Calu3 (cell line): Measurements from ENCODE around the gene FOXO1. TPM values are rescaled to one million over a fixed set of nuclear protein-coding genes. Genes with fewer than 3 reads are reported as not detected.

Experiments used
- BruUV-seq: library from RNA; stranded (reverse); fragments of 400-500 nt; replicated peaks from 2 replicates; lab custom pipeline; 2021; lab: Mats Ljungman, UMichigan
- CTCF ChIA-PET: fragments of 300-600 bp; sonication (Branson Sonifier 250); formaldehyde crosslinking; loops from one replicate; lab custom pipeline; 2022; ENCODE audit warnings: antibody characterized with exemption; lab: Charles Lee
- DNase-seq: peaks from one replicate; pipeline ENCODE4 v3.0.0; 2022
- H3K27ac Mint-ChIP-seq: one replicate; pipeline ENCODE4 v1.8.0; 2022; ENCODE audit warnings: mixed read lengths; ENCODE audit not compliant: unreplicated experiment
- H3K27me3 Mint-ChIP-seq: one replicate; pipeline ENCODE4 v1.8.0; 2022; ENCODE audit warnings: mixed read lengths; ENCODE audit not compliant: unreplicated experiment
- H3K36me3 Mint-ChIP-seq: one replicate; pipeline ENCODE4 v1.8.0; 2022; ENCODE audit warnings: mild to moderate bottlenecking, moderate library complexity, mixed read lengths; ENCODE audit not compliant: insufficient read depth, unreplicated experiment
- H3K4me1 Mint-ChIP-seq: one replicate; pipeline ENCODE4 v1.8.0; 2022; ENCODE audit warnings: mild to moderate bottlenecking, low read depth, mixed read lengths; ENCODE audit not compliant: unreplicated experiment
- H3K4me3 Mint-ChIP-seq: one replicate; pipeline ENCODE4 v1.8.0; 2022; ENCODE audit warnings: mild to moderate bottlenecking, low read depth, moderate library complexity, mixed read lengths; ENCODE audit not compliant: unreplicated experiment
- H3K9me3 Mint-ChIP-seq: one replicate; pipeline ENCODE4 v1.8.0; 2022; ENCODE audit warnings: low read depth, mixed read lengths; ENCODE audit not compliant: unreplicated experiment
- intact Hi-C: fragments of 100-400 bp; cut with micrococcal nuclease; formaldehyde crosslinking; loops from one replicate; pipeline ENCODE4 v1.10.0; 2022; ENCODE audit not compliant: unreplicated experiment
- total RNA-seq: library from RNA; stranded (reverse); gene quantifications from 2 replicates; pipeline ENCODE4 v1.2.3, GENCODE V29; 2022
- TF ChIP-seq, protein P1 (sequence below): fragments of 200-600 bp; IDR thresholded peaks from one replicate; pipeline ENCODE4 v1.8.0; 2022; ENCODE audit warnings: antibody characterized with exemption; ENCODE audit not compliant: unreplicated experiment

The FOXO1 gene
- total RNA-seq, 1 experiment from 2014 or later = 11.3 TPM

DNA sequence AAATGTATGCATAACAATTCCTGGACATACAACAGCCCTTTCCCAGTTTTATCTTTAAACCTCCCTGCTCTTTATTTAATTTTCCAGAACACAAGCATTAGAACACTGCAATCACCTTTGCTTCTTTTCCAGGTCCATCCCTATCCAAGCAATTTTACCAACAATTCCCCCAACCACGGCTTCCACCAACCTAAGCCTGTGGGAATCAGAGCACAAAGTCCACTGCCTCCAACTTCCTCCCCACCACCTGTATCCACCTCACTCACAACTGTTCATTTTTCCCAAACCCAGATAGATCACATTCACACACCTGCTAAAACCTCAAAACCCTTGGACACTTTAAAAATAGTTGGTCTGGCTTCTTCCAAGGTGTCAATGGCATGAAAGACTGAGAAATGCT is 39.5 kb downstream of the FOXO1 start:
- Mint-ChIP-seq H3K4me1 (peaks cover 31% of the 10 kb centered on the region), H3K36me3 (no peaks in the 10 kb centered on the region), H3K9me3 (no peaks in the 10 kb centered on the region), H3K27ac (no peak overlapping the region), H3K4me3 (no peak overlapping the region), H3K27me3 (no peaks in the 10 kb centered on the region)
- BruUV-seq = no TSS peak
- CTCF ChIA-PET = no interaction called here
- intact Hi-C loops = no loop called here
- no peak for DNase-seq
- TF ChIP-seq, protein P1, sequence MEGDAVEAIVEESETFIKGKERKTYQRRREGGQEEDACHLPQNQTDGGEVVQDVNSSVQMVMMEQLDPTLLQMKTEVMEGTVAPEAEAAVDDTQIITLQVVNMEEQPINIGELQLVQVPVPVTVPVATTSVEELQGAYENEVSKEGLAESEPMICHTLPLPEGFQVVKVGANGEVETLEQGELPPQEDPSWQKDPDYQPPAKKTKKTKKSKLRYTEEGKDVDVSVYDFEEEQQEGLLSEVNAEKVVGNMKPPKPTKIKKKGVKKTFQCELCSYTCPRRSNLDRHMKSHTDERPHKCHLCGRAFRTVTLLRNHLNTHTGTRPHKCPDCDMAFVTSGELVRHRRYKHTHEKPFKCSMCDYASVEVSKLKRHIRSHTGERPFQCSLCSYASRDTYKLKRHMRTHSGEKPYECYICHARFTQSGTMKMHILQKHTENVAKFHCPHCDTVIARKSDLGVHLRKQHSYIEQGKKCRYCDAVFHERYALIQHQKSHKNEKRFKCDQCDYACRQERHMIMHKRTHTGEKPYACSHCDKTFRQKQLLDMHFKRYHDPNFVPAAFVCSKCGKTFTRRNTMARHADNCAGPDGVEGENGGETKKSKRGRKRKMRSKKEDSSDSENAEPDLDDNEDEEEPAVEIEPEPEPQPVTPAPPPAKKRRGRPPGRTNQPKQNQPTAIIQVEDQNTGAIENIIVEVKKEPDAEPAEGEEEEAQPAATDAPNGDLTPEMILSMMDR = no peak

GRCh38 chr13:40626561-40626960 is 39.9 kb downstream of the FOXO1 start:
- intact Hi-C loops = no loop called here
- no peak for DNase-seq
- Mint-ChIP-seq H3K27ac (no peak overlapping the region), H3K4me1 (peaks cover 28% of the 10 kb centered on the region), H3K9me3 (no peaks in the 10 kb centered on the region), H3K27me3 (no peaks in the 10 kb centered on the region), H3K36me3 (no peaks in the 10 kb centered on the region), H3K4me3 (no peak overlapping the region)
- TF ChIP-seq, protein P1 = no peak
- no TSS peak for BruUV-seq
- CTCF ChIA-PET = no interaction called here

- no peaks in the 10 kb centered on the region for H3K9me3 Mint-ChIP-seq
- CTCF ChIA-PET = no interaction called here
- BruUV-seq = no TSS peak
Observed at GRCh38 chr13:40624986-40625385, 41.5 kb downstream of the FOXO1 start.

DNA sequence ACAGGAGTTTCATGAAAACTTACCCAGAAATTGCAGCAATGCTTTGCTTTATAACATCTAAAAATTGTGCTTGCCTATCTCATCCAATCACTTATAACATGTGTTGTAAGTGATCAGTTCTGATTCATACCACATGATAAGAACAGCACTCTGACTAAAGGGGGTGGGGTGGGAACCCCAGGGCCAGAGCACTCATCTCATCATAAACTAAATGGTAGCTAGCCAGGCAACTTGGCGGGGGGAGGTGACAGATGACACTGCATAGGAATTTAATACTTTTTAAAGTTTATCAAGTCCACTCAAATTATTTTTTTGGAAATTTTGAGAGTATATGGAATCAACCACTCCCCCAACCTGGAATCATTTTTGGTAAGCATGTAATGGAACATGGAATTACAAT is 42.1 kb downstream of the FOXO1 start:
- Mint-ChIP-seq H3K27ac (no peak overlapping the region), H3K4me3 (no peak overlapping the region), H3K4me1 (peaks cover 30% of the 10 kb centered on the region), H3K27me3 (no peaks in the 10 kb centered on the region), H3K36me3 (no peaks in the 10 kb centered on the region), H3K9me3 (no peaks in the 10 kb centered on the region)
- no TSS peak for BruUV-seq
- CTCF ChIA-PET = interaction anchor here (0.7 kb wide), 1 partner anchor 350 kb away, joined by 3 read pairs; no protein-coding TSS in a partner anchor
- intact Hi-C loops = no loop called here
- DNase-seq = no peak
- TF ChIP-seq, protein P1 = no peak

More at GRCh38 chr13:40624986-40625385, 41.5 kb downstream of the FOXO1 start:
- Mint-ChIP-seq H3K36me3 (no peaks in the 10 kb centered on the region), H3K27me3 (no peaks in the 10 kb centered on the region), H3K4me3 (no peak overlapping the region), H3K27ac (no peak overlapping the region), H3K4me1 (peaks cover 24% of the 10 kb centered on the region)
- TF ChIP-seq, protein P1 = no peak
- no peak for DNase-seq
- intact Hi-C loops = no loop called here
